GM12892 (cell line): ENCODE results near the gene PHACTR3.

Source experiments
- POLR2A ChIP-seq: IDR thresholded peaks from 2 replicates; pipeline ENCODE4 v1.6.1; 2011; ENCODE audit warnings: low read depth, low read length, control low read depth
- POLR2AphosphoS5 ChIP-seq: IDR thresholded peaks from 2 replicates; pipeline ENCODE4 v1.6.1; 2011; ENCODE audit warnings: low read depth, low read length, control low read depth
- TAF1 ChIP-seq: IDR thresholded peaks from 2 replicates; pipeline ENCODE4 v1.6.1; 2011; ENCODE audit warnings: low read depth, mild to moderate bottlenecking, control low read depth, low read length, borderline replicate concordance

GRCh38 chr20:59726281-59726595 is 121.9 kb downstream of the PHACTR3 start:
- TF ChIP-seq POLR2AphosphoS5 (no peak), POLR2A (no peak), TAF1 (no peak)
